Activated naive CD4-positive, alpha-beta T cell treated with anti-CD3 and anti-CD28 coated beads for 36 hours (primary cell): Measurements from ENCODE around the gene PHLDA3. TPM values are rescaled to one million over a fixed set of nuclear protein-coding genes. Genes with fewer than 3 reads are reported as not detected.

Source experiments
- CTCF ChIA-PET: fragments of 350-600 bp; sonication (Branson Sonifier 250); formaldehyde crosslinking; loops from one replicate; lab custom pipeline; 2021; ENCODE audit warnings: antibody characterized with exemption; lab: Charles Lee
- DNase-seq: peaks from one replicate; pipeline ENCODE4 v3.0.0-alpha.2; 2020
- H3K27ac Mint-ChIP-seq: one replicate; pipeline ENCODE4 v1.8.0; 2021; ENCODE audit warnings: mild to moderate bottlenecking, mixed read lengths
- H3K27me3 Mint-ChIP-seq: one replicate; pipeline ENCODE4 v1.8.0; 2021; ENCODE audit warnings: low read depth, mixed read lengths
- H3K36me3 Mint-ChIP-seq: one replicate; pipeline ENCODE4 v1.8.0; 2021; ENCODE audit warnings: low read depth, mixed read lengths
- H3K4me1 Mint-ChIP-seq: one replicate; pipeline ENCODE4 v1.8.0; 2021; ENCODE audit warnings: low read depth, mixed read lengths
- H3K4me3 Mint-ChIP-seq: one replicate; pipeline ENCODE4 v1.8.0; 2021; ENCODE audit warnings: mild to moderate bottlenecking, moderate library complexity, mixed read lengths
- H3K9me3 Mint-ChIP-seq: one replicate; pipeline ENCODE4 v1.8.0; 2021; ENCODE audit warnings: mixed read lengths
- intact Hi-C: fragments of 100-400 bp; cut with micrococcal nuclease; formaldehyde crosslinking; loops from one replicate; pipeline ENCODE4 v1.15.1; 2023
- total RNA-seq, 2 experiments: library from RNA; stranded (reverse); gene quantifications; one replicate each; pipeline ENCODE4 v1.2.3, GENCODE V29; 2021

PHLDA3 gene
- 10 to 100 TPM; 19.5 TPM for total RNA-seq

GRCh38 chr1:201468844-201469644, at the start of gene PHLDA3:
PHLDA3 (minus strand) TSS chr1:201469188; CDS start chr1:201468786, 402 bp downstream.
- peaks cover 6% of the 10 kb centered on the region for H3K4me1 Mint-ChIP-seq
- peak; percentile 79 for DNase-seq
- peak within 1 kb of the TSS; percentile 80 for H3K4me3 Mint-ChIP-seq
- peaks cover 49% of the 10 kb centered on the region for H3K27me3 Mint-ChIP-seq
- intact Hi-C loops, result loop anchor here (1.0 kb wide), 3 partner anchors 12 to 21 kb away; no protein-coding TSS in a partner anchor
- H3K36me3 Mint-ChIP-seq, result no peaks in the 10 kb centered on the region
- H3K27ac Mint-ChIP-seq, result peak within 1 kb of the TSS; percentile 44
- H3K9me3 Mint-ChIP-seq, result no peaks in the 10 kb centered on the region
- CTCF ChIA-PET, result interaction anchor here (1.4 to 2.4 kb wide), 3 partner anchors 13 to 33 kb away, joined by 5 to 15 read pairs (median 8); no protein-coding TSS in a partner anchor

GRCh38 chr1:201518071-201518470, 49.1 kb upstream of the PHLDA3 start:
- Mint-ChIP-seq H3K27ac (no peak overlapping the region), H3K4me1 (no peaks in the 10 kb centered on the region), H3K36me3 (peaks cover 29% of the 10 kb centered on the region), H3K4me3 (no peak overlapping the region), H3K27me3 (no peaks in the 10 kb centered on the region), H3K9me3 (no peaks in the 10 kb centered on the region)
- CTCF ChIA-PET, result interaction anchor here (16.2 kb wide), 1 partner anchor 34 kb away, joined by 287 read pairs; no protein-coding TSS in a partner anchor
- intact Hi-C loops, result no loop called here
- no peak for DNase-seq

GRCh38 chr1:201517631-201518030, 48.6 kb upstream of the PHLDA3 start:
- no peak overlapping the region for H3K27ac Mint-ChIP-seq
- no peaks in the 10 kb centered on the region for H3K9me3 Mint-ChIP-seq
- no peak for DNase-seq
- H3K4me1 Mint-ChIP-seq, result no peaks in the 10 kb centered on the region
- H3K4me3 Mint-ChIP-seq, result no peak overlapping the region
- CTCF ChIA-PET, result interaction anchor here (16.2 kb wide), 1 partner anchor 34 kb away, joined by 287 read pairs; no protein-coding TSS in a partner anchor
- intact Hi-C loops, result no loop called here
- H3K27me3 Mint-ChIP-seq, result no peaks in the 10 kb centered on the region
- peaks cover 28% of the 10 kb centered on the region for H3K36me3 Mint-ChIP-seq

- intact Hi-C loops, result no loop called here
- Mint-ChIP-seq H3K4me3 (no peak overlapping the region), H3K36me3 (peaks cover 19% of the 10 kb centered on the region), H3K9me3 (no peaks in the 10 kb centered on the region), H3K27me3 (no peaks in the 10 kb centered on the region), H3K27ac (no peak overlapping the region), H3K4me1 (no peaks in the 10 kb centered on the region)
- CTCF ChIA-PET, result interaction anchor here (2.3 to 16.2 kb wide), 4 partner anchors 13 to 81 kb away, joined by 10 to 287 read pairs (median 95); no protein-coding TSS in a partner anchor
- no peak for DNase-seq
These were observed 47.6 kb upstream of the PHLDA3 start for GRCh38 chr1:201516511-201517127.

GRCh38 chr1:201515895-201516294, 46.9 kb upstream of the PHLDA3 start:
- H3K9me3 Mint-ChIP-seq, result no peaks in the 10 kb centered on the region
- H3K36me3 Mint-ChIP-seq, result peaks cover 17% of the 10 kb centered on the region
- intact Hi-C loops, result no loop called here
- DNase-seq, result no peak
- CTCF ChIA-PET, result interaction anchor here (0.9 to 16.2 kb wide), 6 partner anchors 9 to 261 kb away, joined by 3 to 287 read pairs (median 40); partner anchors contain the start of gene CSRP1
- no peak overlapping the region for H3K4me3 Mint-ChIP-seq
- H3K27me3 Mint-ChIP-seq, result no peaks in the 10 kb centered on the region
- no peak overlapping the region for H3K27ac Mint-ChIP-seq
- H3K4me1 Mint-ChIP-seq, result no peaks in the 10 kb centered on the region

- Mint-ChIP-seq H3K4me3 (no peak overlapping the region), H3K9me3 (no peaks in the 10 kb centered on the region), H3K27me3 (no peaks in the 10 kb centered on the region), H3K27ac (no peak overlapping the region), H3K36me3 (peaks cover 13% of the 10 kb centered on the region), H3K4me1 (no peaks in the 10 kb centered on the region)
- DNase-seq, result no peak
- CTCF ChIA-PET, result interaction anchor here (0.9 to 16.2 kb wide), 6 partner anchors 8 to 261 kb away, joined by 3 to 287 read pairs (median 40); partner anchors contain the start of gene CSRP1
- intact Hi-C loops, result no loop called here
These were observed 46.2 kb upstream of the PHLDA3 start for GRCh38 chr1:201515062-201515750.

- Mint-ChIP-seq H3K9me3 (no peaks in the 10 kb centered on the region), H3K4me1 (peaks cover 3% of the 10 kb centered on the region), H3K4me3 (no peak overlapping the region), H3K27me3 (no peaks in the 10 kb centered on the region), H3K36me3 (peaks cover 11% of the 10 kb centered on the region), H3K27ac (no peak overlapping the region)
- CTCF ChIA-PET, result interaction anchor here (1.5 to 16.2 kb wide), 11 partner anchors 8 to 81 kb away, joined by 4 to 287 read pairs (median 19); no protein-coding TSS in a partner anchor
- intact Hi-C loops, result no loop called here
- DNase-seq, result no peak
These were observed 45.5 kb upstream of the PHLDA3 start for GRCh38 chr1:201514466-201514865.

- DNase-seq, result no peak
- CTCF ChIA-PET, result interaction anchor here (0.6 to 16.2 kb wide), 28 partner anchors 7 to 490 kb away, joined by 3 to 287 read pairs (median 4); partner anchors contain the start of genes IPO9 and KIF21B
- Mint-ChIP-seq H3K9me3 (no peaks in the 10 kb centered on the region), H3K36me3 (peaks cover 11% of the 10 kb centered on the region), H3K27ac (no peak overlapping the region), H3K27me3 (no peaks in the 10 kb centered on the region), H3K4me3 (no peak overlapping the region), H3K4me1 (peaks cover 3% of the 10 kb centered on the region)
- intact Hi-C loops, result loop anchor here (1.0 kb wide), 3 partner anchors 31 to 77 kb away; no protein-coding TSS in a partner anchor
These were observed 44.7 kb upstream of the PHLDA3 start for GRCh38 chr1:201513498-201514243.

- Mint-ChIP-seq H3K4me1 (peaks cover 14% of the 10 kb centered on the region), H3K4me3 (no peak overlapping the region), H3K9me3 (no peaks in the 10 kb centered on the region), H3K27me3 (no peaks in the 10 kb centered on the region), H3K36me3 (peaks cover 7% of the 10 kb centered on the region), H3K27ac (no peak overlapping the region)
- intact Hi-C loops, result no loop called here
- DNase-seq, result no peak
- CTCF ChIA-PET, result interaction anchor here (0.6 to 16.2 kb wide), 24 partner anchors 8 to 356 kb away, joined by 3 to 287 read pairs (median 6); no protein-coding TSS in a partner anchor
These were observed 43.1 kb upstream of the PHLDA3 start for GRCh38 chr1:201511941-201512539.

- peaks cover 7% of the 10 kb centered on the region for H3K36me3 Mint-ChIP-seq
- H3K4me3 Mint-ChIP-seq, result no peak overlapping the region
- DNase-seq, result no peak
- no peaks in the 10 kb centered on the region for H3K27me3 Mint-ChIP-seq
- no peak overlapping the region for H3K27ac Mint-ChIP-seq
- H3K9me3 Mint-ChIP-seq, result no peaks in the 10 kb centered on the region
- intact Hi-C loops, result no loop called here
- H3K4me1 Mint-ChIP-seq, result peaks cover 14% of the 10 kb centered on the region
- CTCF ChIA-PET, result interaction anchor here (0.8 to 16.2 kb wide), 10 partner anchors 8 to 76 kb away, joined by 3 to 287 read pairs (median 26); no protein-coding TSS in a partner anchor
These were observed 42.5 kb upstream of the PHLDA3 start for GRCh38 chr1:201511396-201511940.
